ENCODE results near the gene EXOC4.

DNA sequence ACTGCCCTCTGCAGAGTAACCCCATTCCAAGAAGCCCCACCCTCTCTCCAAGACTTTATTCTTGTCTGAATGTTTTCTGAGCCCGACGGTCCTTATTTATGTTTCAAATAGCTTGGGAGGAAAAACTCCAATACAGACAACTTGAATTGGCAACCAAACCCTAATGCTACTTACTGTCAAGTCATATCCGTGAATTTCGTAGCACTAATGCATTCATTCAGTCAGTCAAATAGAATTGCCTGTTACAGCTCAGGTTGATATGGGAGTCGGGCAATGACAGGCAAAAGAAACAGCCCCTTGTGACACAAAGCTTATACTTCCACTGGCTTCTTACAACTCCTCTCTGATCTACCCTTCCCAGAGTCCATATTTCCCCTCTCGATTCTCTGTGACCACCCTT, 815.8 kb downstream of the EXOC4 start:
- no peak for TF ChIP-seq POLR2AphosphoS5 (IDR thresholded peaks at IDR 0.05; ENCODE audit: borderline replicate concordance, low read depth, low read length)
- no peak for TF ChIP-seq EZH2 (IDR thresholded peaks at IDR 0.05)
- TF ChIP-seq FOXP2 (optimal IDR thresholded peaks at IDR 0.05; ENCODE audit: control extremely low read depth, extremely low read length, insufficient read depth) = no peak

Measured in SK-N-MC (cell line).